Adrenal gland (tissue), 12 donors: ENCODE results near the gene OR5D14. TPM values are rescaled to one million over a fixed set of nuclear protein-coding genes. Genes with fewer than 3 reads are reported as not detected.

Experiments used
- DNase-seq, 7 donors: peaks; one replicate each; pipeline ENCODE4 v3.0.0-alpha.2; 2019 to 2020
- H3K27ac ChIP-seq, 5 donors: fragments of 200-600 bp; sonication (generic) in 4 of 5; 1 replicate in 3 of 5; 2 replicates in 2 of 5; pipeline versions ENCODE4 v1.5.1 to v1.8.0; 2016 to 2020; ENCODE audit warnings: mild to moderate bottlenecking in 1 of 5
- H3K27me3 ChIP-seq: fragments of 200-600 bp; 2 replicates; pipeline ENCODE4 v1.8.0; 2021
- H3K36me3 ChIP-seq, 2 donors: fragments of 200-600 bp; replicated peaks in 1 of 2; 1 replicate in 1 of 2; 2 replicates in 1 of 2; pipeline versions ENCODE4 v1.5.1 to v1.8.0; 2018 to 2022
- H3K4me1 ChIP-seq, 2 donors: fragments of 200-600 bp; replicated peaks in 1 of 2; 1 replicate in 1 of 2; 2 replicates in 1 of 2; pipeline versions ENCODE4 v1.5.1 to v1.8.0; 2018 to 2021
- H3K4me3 ChIP-seq, 4 donors: fragments of 200-600 bp; sonication (generic) in 3 of 4; one replicate each; pipeline ENCODE4 v1.5.1; 2016 to 2018
- H3K9me3 ChIP-seq, 3 donors: fragments of 200-600 bp; sonication (generic) in 1 of 3; replicated peaks in 1 of 3; 1 replicate in 2 of 3; 2 replicates in 1 of 3; pipeline versions ENCODE4 v1.5.1 to v1.8.0; 2016 to 2021
- POLR2A ChIP-seq, 2 donors: fragments of 450-650 bp; IDR thresholded peaks; one replicate each; pipeline ENCODE4 v1.6.1; 2017; ENCODE audit warnings: antibody characterized with exemption in 2 of 2, mild to moderate bottlenecking in 2 of 2, moderate library complexity in 1 of 2
- WGBS, 4 donors: extraction: QIAGEN DNeasy Blood & Tissue Kit in 2 of 4; methylation state at CpG; one replicate each; pipeline versions ENCODE4 v1.1.5 to v1.1.7; 2013 to 2017; 5-methylcytosine and 5-hydroxymethylcytosine counted together
- intact Hi-C, 2 donors: fragments of 100-400 bp; cut with DNase I; formaldehyde crosslinking; loops; one replicate each; pipeline versions ENCODE4 v1.14.1 to v1.15.0; 2022 to 2023
- polyA plus RNA-seq, 3 donors: library from polyadenylated mRNA; stranded (reverse); fragments of 200-250 nt in 2 of 3; fragments of 350-450 nt in 1 of 3; fragmentation: Illumina TruSeq in 1 of 3; extraction: RNeasy Lipid Tissue Mini Kit (QIAGEN cat#74804) in 1 of 3; gene quantifications; one replicate each; pipeline ENCODE4 v1.2.3, GENCODE V29; 2013 to 2014
- total RNA-seq, 9 donors: library from RNA; depleted of rRNA in 4 of 9; stranded (reverse); fragments of >200 nt in 4 of 9; fragments of 120-200 nt in 1 of 9; fragmentation: NEBNext Ultra II Directional in 1 of 9; extraction: Animal tissue kit (Norgen Biotek cat#: 25700) in 1 of 9; gene quantifications; one replicate each; pipeline versions ENCODE4 v1.1.0 to v1.2.4, GENCODE V29; 2013 to 2023
- TF ChIP-seq, protein P1 (sequence below), 6 experiments: fragments of 450-650 bp in 4 of 6; fragments of 200-600 bp in 2 of 6; sonication (generic) in 1 of 6; IDR thresholded peaks; 1 replicate in 5 of 6; 2 replicates in 1 of 6; pipeline versions ENCODE4 v1.5.1 to v1.8.0; 2016 to 2021; ENCODE audit warnings: antibody characterized with exemption in 6 of 6, mild to moderate bottlenecking in 2 of 6, moderate library complexity in 1 of 6
- donor health status: healthy with polysubstance abuse.
- donor health status: Bipolar disorder and iron deficiency.
- donor health status: DM: yes; HTN: yes; CAD: no.
- donor health status: DM: no; HTN: no; CAD: no.
- donor health status: DM: no; HTN: no; CAD: no.
- donor health status: DM: yes; HTN: yes; CAD: no.

The OR5D14 gene
- total and polyA plus RNA-seq, 12 donors: not detected

DNA sequence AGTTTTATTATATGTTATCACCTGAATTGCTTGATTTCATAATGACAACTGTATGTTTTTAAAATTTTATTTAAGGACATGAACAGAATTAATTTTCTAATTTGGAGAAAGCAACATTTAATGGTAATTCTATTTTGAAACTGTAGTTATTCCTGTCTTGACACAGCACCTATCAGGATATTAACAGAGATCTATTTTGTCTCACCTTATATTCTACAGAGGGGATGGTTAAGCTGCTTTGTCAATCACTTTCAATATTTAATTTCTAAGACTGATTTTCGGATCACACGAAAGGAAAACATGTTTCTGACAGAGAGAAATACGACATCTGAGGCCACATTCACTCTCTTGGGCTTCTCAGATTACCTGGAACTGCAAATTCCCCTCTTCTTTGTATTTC lies 43.1 kb downstream of the OR5D14 start, which contains the start of gene OR5D16:
Gene OR5D16 (plus strand): TSS at position 301 of the 400 bp plus-strand sequence. CDS start 0 bp downstream, at position 301.
- no peaks in the 10 kb centered on the region for H3K36me3 ChIP-seq

More for the DNA sequence above, 43.1 kb downstream of the OR5D14 start, which contains the start of gene OR5D16:
- intact Hi-C loops: no loop called here
- H3K9me3 ChIP-seq: no peaks in the 10 kb centered on the region
- H3K4me3 ChIP-seq: no peak within 1 kb of the TSS
- no peaks in the 10 kb centered on the region for H3K4me1 ChIP-seq
- TF ChIP-seq POLR2A (IDR thresholded peaks at IDR 0.05): no peak
- TF ChIP-seq, protein P1, sequence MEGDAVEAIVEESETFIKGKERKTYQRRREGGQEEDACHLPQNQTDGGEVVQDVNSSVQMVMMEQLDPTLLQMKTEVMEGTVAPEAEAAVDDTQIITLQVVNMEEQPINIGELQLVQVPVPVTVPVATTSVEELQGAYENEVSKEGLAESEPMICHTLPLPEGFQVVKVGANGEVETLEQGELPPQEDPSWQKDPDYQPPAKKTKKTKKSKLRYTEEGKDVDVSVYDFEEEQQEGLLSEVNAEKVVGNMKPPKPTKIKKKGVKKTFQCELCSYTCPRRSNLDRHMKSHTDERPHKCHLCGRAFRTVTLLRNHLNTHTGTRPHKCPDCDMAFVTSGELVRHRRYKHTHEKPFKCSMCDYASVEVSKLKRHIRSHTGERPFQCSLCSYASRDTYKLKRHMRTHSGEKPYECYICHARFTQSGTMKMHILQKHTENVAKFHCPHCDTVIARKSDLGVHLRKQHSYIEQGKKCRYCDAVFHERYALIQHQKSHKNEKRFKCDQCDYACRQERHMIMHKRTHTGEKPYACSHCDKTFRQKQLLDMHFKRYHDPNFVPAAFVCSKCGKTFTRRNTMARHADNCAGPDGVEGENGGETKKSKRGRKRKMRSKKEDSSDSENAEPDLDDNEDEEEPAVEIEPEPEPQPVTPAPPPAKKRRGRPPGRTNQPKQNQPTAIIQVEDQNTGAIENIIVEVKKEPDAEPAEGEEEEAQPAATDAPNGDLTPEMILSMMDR (IDR thresholded peaks at IDR 0.05): no peak
- DNase-seq: no peak
- no peaks in the 10 kb centered on the region for H3K27me3 ChIP-seq
- H3K27ac ChIP-seq: no peak within 1 kb of the TSS
- WGBS, 4 donors: 21 to 47% (median 31%) methylated on average over 3 of the region's 3 CpGs

Other genes with a start within 250 kb of the OR5D14 start
- gene OR4C15, start 241.1 kb upstream of the OR5D14 start, total RNA-seq: not detected
- gene OR4C15, start 241.1 kb upstream of the OR5D14 start, polyA plus RNA-seq: not detected
- not detected for gene OR4C16, start 223.4 kb upstream of the OR5D14 start, total RNA-seq
- gene OR4C16, start 223.4 kb upstream of the OR5D14 start, polyA plus RNA-seq: not detected
- gene OR4C11, start 187.9 kb upstream of the OR5D14 start, total RNA-seq: not detected
- not detected for gene OR4C11, start 187.9 kb upstream of the OR5D14 start, polyA plus RNA-seq
- gene OR4P4, start 160.4 kb upstream of the OR5D14 start, total RNA-seq: not detected
- gene OR4P4, start 160.4 kb upstream of the OR5D14 start, polyA plus RNA-seq: not detected
- gene OR4S2, start 147.2 kb upstream of the OR5D14 start, total RNA-seq: not detected
- gene OR4S2, start 147.2 kb upstream of the OR5D14 start, polyA plus RNA-seq: not detected
- not detected for gene OR4C6, start 133.4 kb upstream of the OR5D14 start, total RNA-seq
- gene OR4C6, start 133.4 kb upstream of the OR5D14 start, polyA plus RNA-seq: not detected
- gene OR5D13, start 22.1 kb upstream of the OR5D14 start, total RNA-seq: not detected
- gene OR5D13, start 22.1 kb upstream of the OR5D14 start, polyA plus RNA-seq: not detected
- not detected for gene OR5L1, start 15.8 kb downstream of the OR5D14 start, total RNA-seq
- gene OR5L1, start 15.8 kb downstream of the OR5D14 start, polyA plus RNA-seq: not detected
- not detected for gene OR5D18, start 24.1 kb downstream of the OR5D14 start, total RNA-seq
- gene OR5D18, start 24.1 kb downstream of the OR5D14 start, polyA plus RNA-seq: not detected
- gene OR5L2, start 31.7 kb downstream of the OR5D14 start, total RNA-seq: not detected
- not detected for gene OR5L2, start 31.7 kb downstream of the OR5D14 start, polyA plus RNA-seq
- not detected for gene OR5D16, start 43.2 kb downstream of the OR5D14 start, total RNA-seq
- not detected for gene OR5D16, start 43.2 kb downstream of the OR5D14 start, polyA plus RNA-seq
- not detected for gene TRIM51, start 87.7 kb downstream of the OR5D14 start, total RNA-seq
- gene TRIM51, start 87.7 kb downstream of the OR5D14 start, polyA plus RNA-seq: not detected
- gene OR5W2, start 119.0 kb downstream of the OR5D14 start, total RNA-seq: not detected
- not detected for gene OR5W2, start 119.0 kb downstream of the OR5D14 start, polyA plus RNA-seq
- not detected for gene OR5I1, start 140.8 kb downstream of the OR5D14 start, total RNA-seq
- gene OR5I1, start 140.8 kb downstream of the OR5D14 start, polyA plus RNA-seq: not detected
- not detected for gene OR10AG1, start 174.4 kb downstream of the OR5D14 start, total RNA-seq
- gene OR10AG1, start 174.4 kb downstream of the OR5D14 start, polyA plus RNA-seq: not detected
- not detected for gene OR5F1, start 199.1 kb downstream of the OR5D14 start, total RNA-seq
- not detected for gene OR5F1, start 199.1 kb downstream of the OR5D14 start, polyA plus RNA-seq
- not detected for gene OR5AS1, start 232.1 kb downstream of the OR5D14 start, total RNA-seq
- gene OR5AS1, start 232.1 kb downstream of the OR5D14 start, polyA plus RNA-seq: not detected